Vagina (tissue), 2 donors: ENCODE results near the gene CADM2. TPM values are rescaled to one million over a fixed set of nuclear protein-coding genes. Genes with fewer than 3 reads are reported as not detected.

Source experiments
- DNase-seq, 2 donors: peaks; one replicate each; pipeline ENCODE4 v3.0.0-alpha.2; 2017; ENCODE audit errors: extremely low spot score in 2 of 2
- H3K27ac ChIP-seq: fragments of 200-600 bp; sonication (generic); one replicate; pipeline ENCODE4 v1.5.1; 2019
- H3K27me3 ChIP-seq: fragments of 200-600 bp; sonication (generic); one replicate; pipeline ENCODE4 v1.5.1; 2019
- H3K36me3 ChIP-seq, 2 donors: fragments of 200-600 bp; sonication (generic); one replicate each; pipeline ENCODE4 v1.5.1; 2017 to 2019
- H3K4me1 ChIP-seq: fragments of 200-600 bp; sonication (generic); one replicate; pipeline ENCODE4 v1.5.1; 2019
- H3K4me3 ChIP-seq, 2 donors: fragments of 200-600 bp; sonication (generic); 1 replicate in 1 of 2; 2 replicates in 1 of 2; pipeline ENCODE4 v1.5.1; 2016 to 2019
- H3K9me3 ChIP-seq: fragments of 200-600 bp; sonication (generic); one replicate; pipeline ENCODE4 v1.5.1; 2019
- POLR2A ChIP-seq, 2 donors: fragments of 450-650 bp; IDR thresholded peaks; one replicate each; pipeline ENCODE4 v1.6.1; 2017; ENCODE audit warnings: antibody characterized with exemption in 2 of 2, mild to moderate bottlenecking in 2 of 2, moderate library complexity in 2 of 2
- POLR2AphosphoS5 ChIP-seq, 2 donors: sonication (generic); formaldehyde crosslinking; IDR thresholded peaks; one replicate each; pipeline ENCODE4 v1.9.0; 2017; ENCODE audit warnings: antibody characterized with exemption in 2 of 2, mild to moderate bottlenecking in 2 of 2, low read depth in 1 of 2; ENCODE audit not compliant: insufficient read depth in 1 of 2
- intact Hi-C: fragments of 100-400 bp; cut with DNase I; formaldehyde crosslinking; loops from one replicate; pipeline ENCODE4 v1.15.1; 2023
- total RNA-seq: library from RNA; depleted of rRNA; stranded (reverse); fragments of >200 nt; gene quantifications from one replicate; pipeline ENCODE4 v1.2.3, GENCODE V29; 2016
- TF ChIP-seq, protein P1 (sequence below), 3 experiments: fragments of 450-650 bp in 2 of 3; fragments of 200-600 bp in 1 of 3; sonication (generic) in 1 of 3; IDR thresholded peaks; one replicate each; pipeline ENCODE4 v1.5.1; 2017 to 2019; ENCODE audit warnings: antibody characterized with exemption in 3 of 3, mild to moderate bottlenecking in 2 of 3, moderate library complexity in 2 of 3

Gene CADM2
- total RNA-seq, 1 donor from 2014 or later = 3.7 TPM

DNA sequence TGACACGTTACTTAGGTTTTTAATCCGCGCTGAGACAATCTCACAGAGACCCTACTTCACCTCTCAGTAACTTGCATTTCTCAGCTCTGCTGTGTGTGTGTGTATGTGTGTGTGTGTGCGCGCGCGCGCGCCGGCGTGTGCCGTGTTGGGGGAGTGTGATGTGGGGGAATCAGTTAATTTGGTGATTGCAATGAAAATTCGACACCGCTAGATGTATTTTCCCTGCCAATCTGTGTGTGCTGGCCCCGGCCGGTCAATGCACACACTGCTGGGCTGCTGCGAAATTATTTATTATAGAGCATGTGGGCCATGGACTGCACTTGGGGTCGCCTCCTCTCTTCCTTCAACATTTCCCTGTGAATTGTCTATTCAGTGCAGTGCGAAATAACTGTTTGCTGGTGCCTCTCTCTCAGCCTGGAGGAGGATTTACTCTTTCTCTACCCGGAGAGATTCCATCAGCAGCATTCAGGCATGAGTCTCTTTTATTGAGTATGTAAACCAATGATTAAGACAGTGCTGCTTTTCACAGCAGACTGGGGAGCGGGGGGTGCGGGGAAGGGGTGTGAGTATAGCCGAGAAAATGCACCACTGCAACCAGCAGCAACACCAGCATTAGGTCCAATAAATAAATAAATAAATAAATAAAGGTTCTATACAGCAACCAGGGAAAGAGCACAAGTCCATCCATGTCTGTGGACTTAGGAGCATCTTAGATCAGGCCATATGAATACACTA is 2.9 kb downstream of the CADM2 start:
- no peak for DNase-seq
- H3K36me3 ChIP-seq = no peaks in the 10 kb centered on the region
- TF ChIP-seq POLR2A (IDR thresholded peaks at IDR 0.05) (no peak), POLR2AphosphoS5 (IDR thresholded peaks at IDR 0.05; ENCODE audit: insufficient read depth in 1 of 2, low read depth in 1 of 2) (no peak)
- TF ChIP-seq, protein P1, sequence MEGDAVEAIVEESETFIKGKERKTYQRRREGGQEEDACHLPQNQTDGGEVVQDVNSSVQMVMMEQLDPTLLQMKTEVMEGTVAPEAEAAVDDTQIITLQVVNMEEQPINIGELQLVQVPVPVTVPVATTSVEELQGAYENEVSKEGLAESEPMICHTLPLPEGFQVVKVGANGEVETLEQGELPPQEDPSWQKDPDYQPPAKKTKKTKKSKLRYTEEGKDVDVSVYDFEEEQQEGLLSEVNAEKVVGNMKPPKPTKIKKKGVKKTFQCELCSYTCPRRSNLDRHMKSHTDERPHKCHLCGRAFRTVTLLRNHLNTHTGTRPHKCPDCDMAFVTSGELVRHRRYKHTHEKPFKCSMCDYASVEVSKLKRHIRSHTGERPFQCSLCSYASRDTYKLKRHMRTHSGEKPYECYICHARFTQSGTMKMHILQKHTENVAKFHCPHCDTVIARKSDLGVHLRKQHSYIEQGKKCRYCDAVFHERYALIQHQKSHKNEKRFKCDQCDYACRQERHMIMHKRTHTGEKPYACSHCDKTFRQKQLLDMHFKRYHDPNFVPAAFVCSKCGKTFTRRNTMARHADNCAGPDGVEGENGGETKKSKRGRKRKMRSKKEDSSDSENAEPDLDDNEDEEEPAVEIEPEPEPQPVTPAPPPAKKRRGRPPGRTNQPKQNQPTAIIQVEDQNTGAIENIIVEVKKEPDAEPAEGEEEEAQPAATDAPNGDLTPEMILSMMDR (IDR thresholded peaks at IDR 0.05) = no peak
- H3K9me3 ChIP-seq = no peaks in the 10 kb centered on the region
- peaks cover 14% of the 10 kb centered on the region for H3K4me1 ChIP-seq
- H3K27ac ChIP-seq = no peak overlapping the region
- peaks cover 5% of the 10 kb centered on the region for H3K27me3 ChIP-seq
- no peak overlapping the region for H3K4me3 ChIP-seq
- intact Hi-C loops = no loop called here

GRCh38 chr3:84962415-84962814 is 3.6 kb downstream of the CADM2 start:
- DNase-seq = no peak
- H3K27ac ChIP-seq = no peak overlapping the region
- TF ChIP-seq, protein P1 (IDR thresholded peaks at IDR 0.05) = no peak
- TF ChIP-seq POLR2A (IDR thresholded peaks at IDR 0.05) (no peak), POLR2AphosphoS5 (IDR thresholded peaks at IDR 0.05; ENCODE audit: insufficient read depth in 1 of 2, low read depth in 1 of 2) (no peak)
- no peaks in the 10 kb centered on the region for H3K9me3 ChIP-seq
- intact Hi-C loops = no loop called here
- peaks cover 5% of the 10 kb centered on the region for H3K27me3 ChIP-seq
- H3K36me3 ChIP-seq = no peaks in the 10 kb centered on the region
- no peak overlapping the region for H3K4me3 ChIP-seq
- H3K4me1 ChIP-seq = peaks cover 14% of the 10 kb centered on the region

GRCh38 chr3:84963137-84963536 is 4.3 kb downstream of the CADM2 start:
- H3K36me3 ChIP-seq = no peaks in the 10 kb centered on the region
- peaks cover 5% of the 10 kb centered on the region for H3K27me3 ChIP-seq
- H3K4me3 ChIP-seq = no peak overlapping the region
- intact Hi-C loops = no loop called here
- TF ChIP-seq, protein P1 (IDR thresholded peaks at IDR 0.05) = no peak
- no peak for DNase-seq
- no peaks in the 10 kb centered on the region for H3K9me3 ChIP-seq
- no peak overlapping the region for H3K27ac ChIP-seq
- H3K4me1 ChIP-seq = peaks cover 14% of the 10 kb centered on the region

GRCh38 chr3:84965141-84965540 is 6.4 kb downstream of the CADM2 start:
- Histone ChIP-seq H3K9me3 (no peaks in the 10 kb centered on the region), H3K36me3 (no peaks in the 10 kb centered on the region), H3K27me3 (no peaks in the 10 kb centered on the region), H3K4me1 (no peaks in the 10 kb centered on the region), H3K27ac (no peak overlapping the region), H3K4me3 (no peak overlapping the region)
- TF ChIP-seq POLR2AphosphoS5 (IDR thresholded peaks at IDR 0.05; ENCODE audit: insufficient read depth in 1 of 2, low read depth in 1 of 2) = no peak
- TF ChIP-seq POLR2A (IDR thresholded peaks at IDR 0.05) = no peak
- TF ChIP-seq, protein P1 (IDR thresholded peaks at IDR 0.05) = no peak
- DNase-seq = no peak
- intact Hi-C loops = no loop called here

- Histone ChIP-seq H3K4me1 (no peaks in the 10 kb centered on the region), H3K27me3 (no peaks in the 10 kb centered on the region), H3K27ac (no peak overlapping the region), H3K36me3 (no peaks in the 10 kb centered on the region), H3K9me3 (no peaks in the 10 kb centered on the region), H3K4me3 (no peak overlapping the region)
- TF ChIP-seq POLR2AphosphoS5 (IDR thresholded peaks at IDR 0.05; ENCODE audit: insufficient read depth in 1 of 2, low read depth in 1 of 2) = no peak
- no peak for TF ChIP-seq POLR2A (IDR thresholded peaks at IDR 0.05)
- TF ChIP-seq, protein P1 (IDR thresholded peaks at IDR 0.05) = no peak
- intact Hi-C loops = no loop called here
- no peak for DNase-seq
Observed at GRCh38 chr3:84967767-84968581, 9.2 kb downstream of the CADM2 start.
